ACC112 (cell line): ENCODE measurements around the gene C11orf98.
"Not testable (repeated sequence)": the region's sequence is repeated elsewhere in the genome, so short reads cannot be mapped to it uniquely, and the experiment has no call there.

Source experiments
- H2AFZ ChIP-seq: fragments of 200-600 bp; sonication (generic); one replicate; pipeline ENCODE4 v1.6.0; 2017; ENCODE audit warnings: antibody characterized with exemption, low read length; ENCODE audit not compliant: unreplicated experiment
- H3K27ac ChIP-seq: fragments of 200-600 bp; sonication (generic); 2 replicates; pipeline ENCODE4 v1.5.1; 2014; ENCODE audit warnings: low read depth, mild to moderate bottlenecking, antibody characterized with exemption, low read length, moderate library complexity
- H3K27me3 ChIP-seq: fragments of 200-600 bp; sonication (generic); 2 replicates; pipeline ENCODE4 v1.6.1; 2014; ENCODE audit warnings: mild to moderate bottlenecking, antibody characterized with exemption, low read length, moderate library complexity, mixed read lengths; ENCODE audit not compliant: insufficient read depth
- H3K36me3 ChIP-seq: fragments of 200-600 bp; sonication (generic); 2 replicates; pipeline ENCODE4 v1.6.1; 2016; ENCODE audit warnings: mild to moderate bottlenecking, antibody characterized with exemption, low read length, moderate library complexity, mixed read lengths; ENCODE audit not compliant: insufficient read depth
- H3K4me1 ChIP-seq: fragments of 200-600 bp; sonication (generic); one replicate; pipeline ENCODE4 v1.6.1; 2016; ENCODE audit warnings: low read length, mixed read lengths; ENCODE audit not compliant: insufficient read depth, unreplicated experiment, control insufficient read depth
- H3K4me3 ChIP-seq: fragments of 200-600 bp; sonication (generic); 2 replicates; pipeline ENCODE4 v1.5.1; 2014; ENCODE audit warnings: mild to moderate bottlenecking, low read depth, low read length
- H3K79me2 ChIP-seq: fragments of 200-600 bp; sonication (generic); one replicate; pipeline ENCODE4 v1.6.0; 2016; ENCODE audit warnings: low read length; ENCODE audit not compliant: control insufficient read depth, unreplicated experiment, insufficient read depth

Gene C11orf98

DNA sequence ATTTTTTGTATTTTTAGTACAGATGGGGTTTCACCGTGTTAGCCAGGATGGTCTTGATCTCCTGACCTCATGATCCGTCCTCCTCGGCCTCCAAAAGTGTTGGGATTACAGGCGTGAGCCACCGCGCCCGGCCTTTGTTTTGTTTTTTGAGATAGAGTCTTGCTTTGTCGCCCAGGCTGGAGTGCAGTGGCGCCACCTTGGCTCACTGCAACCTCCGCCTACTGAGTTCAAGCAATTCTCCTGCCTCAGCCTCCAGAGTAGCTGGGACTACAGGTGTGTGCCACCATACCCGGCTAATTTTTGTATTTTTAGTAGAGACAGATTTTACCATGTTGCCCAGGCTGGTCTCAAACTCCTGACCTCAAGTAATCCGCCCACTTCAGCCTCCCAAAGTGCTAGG lies 14.7 kb downstream of the C11orf98 start:
- not testable (repeated sequence) for H3K27ac ChIP-seq, H2AFZ ChIP-seq, H3K4me1 ChIP-seq, H3K36me3 ChIP-seq, H3K27me3 ChIP-seq, H3K4me3 ChIP-seq
- peaks cover 33% of the 10 kb centered on the region for H3K79me2 ChIP-seq

DNA sequence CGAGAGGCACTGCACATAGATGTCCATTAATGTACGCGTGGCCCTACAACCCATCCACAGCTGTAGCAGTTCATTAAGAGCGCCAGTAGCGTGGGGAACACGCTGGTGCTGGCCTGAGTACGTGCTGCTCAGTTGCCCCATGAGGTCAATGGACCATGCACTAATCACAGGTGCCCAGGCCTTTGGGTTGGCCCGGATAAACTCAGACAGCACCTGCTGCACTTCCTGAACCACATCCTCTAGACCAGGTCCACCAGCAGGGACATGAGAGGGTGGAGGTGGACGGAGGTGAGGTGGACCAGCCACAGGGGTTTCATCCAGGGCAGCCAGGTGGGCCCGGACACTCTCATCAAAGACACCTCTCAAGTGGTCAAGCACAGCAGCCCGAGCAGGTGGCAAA lies 15.5 kb downstream of the C11orf98 start:
- H3K4me1 ChIP-seq = peaks cover 7% of the 10 kb centered on the region
- 0 out of 2 replicates have a peak, but pooled peaks cover under 1% of the 10 kb centered on the region for H3K36me3 ChIP-seq
- H3K27me3 ChIP-seq = no peaks in the 10 kb centered on the region
- no peak overlapping the region for H2AFZ ChIP-seq
- peaks cover 41% of the 10 kb centered on the region for H3K79me2 ChIP-seq
- H3K27ac ChIP-seq = no peak overlapping the region
- H3K4me3 ChIP-seq = no peak overlapping the region

DNA sequence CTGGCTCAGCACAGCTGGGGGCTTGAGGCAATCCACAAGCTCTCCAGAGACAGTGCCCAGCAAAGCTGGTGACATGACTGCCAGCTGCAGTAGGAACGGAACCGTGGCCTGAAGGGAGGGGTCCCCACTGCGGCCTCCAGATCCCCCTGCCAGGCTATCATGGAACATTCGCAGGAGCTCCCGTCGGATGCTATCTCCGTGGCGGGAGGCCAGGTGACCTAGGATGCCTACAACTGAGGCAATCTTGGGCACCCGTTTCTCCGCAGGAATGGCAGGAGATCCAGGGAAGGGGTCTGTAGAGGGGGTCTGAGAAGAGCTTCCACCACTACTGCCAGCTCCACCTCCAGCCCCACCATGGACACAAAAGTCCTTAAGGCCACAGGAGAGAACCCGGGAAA lies 16.0 kb downstream of the C11orf98 start:
- Histone ChIP-seq H3K27me3 (no peaks in the 10 kb centered on the region), H3K4me1 (peaks cover 7% of the 10 kb centered on the region), H3K36me3 (peaks cover 5% of the 10 kb centered on the region; the same call in 1 of the 2 replicates)

DNA sequence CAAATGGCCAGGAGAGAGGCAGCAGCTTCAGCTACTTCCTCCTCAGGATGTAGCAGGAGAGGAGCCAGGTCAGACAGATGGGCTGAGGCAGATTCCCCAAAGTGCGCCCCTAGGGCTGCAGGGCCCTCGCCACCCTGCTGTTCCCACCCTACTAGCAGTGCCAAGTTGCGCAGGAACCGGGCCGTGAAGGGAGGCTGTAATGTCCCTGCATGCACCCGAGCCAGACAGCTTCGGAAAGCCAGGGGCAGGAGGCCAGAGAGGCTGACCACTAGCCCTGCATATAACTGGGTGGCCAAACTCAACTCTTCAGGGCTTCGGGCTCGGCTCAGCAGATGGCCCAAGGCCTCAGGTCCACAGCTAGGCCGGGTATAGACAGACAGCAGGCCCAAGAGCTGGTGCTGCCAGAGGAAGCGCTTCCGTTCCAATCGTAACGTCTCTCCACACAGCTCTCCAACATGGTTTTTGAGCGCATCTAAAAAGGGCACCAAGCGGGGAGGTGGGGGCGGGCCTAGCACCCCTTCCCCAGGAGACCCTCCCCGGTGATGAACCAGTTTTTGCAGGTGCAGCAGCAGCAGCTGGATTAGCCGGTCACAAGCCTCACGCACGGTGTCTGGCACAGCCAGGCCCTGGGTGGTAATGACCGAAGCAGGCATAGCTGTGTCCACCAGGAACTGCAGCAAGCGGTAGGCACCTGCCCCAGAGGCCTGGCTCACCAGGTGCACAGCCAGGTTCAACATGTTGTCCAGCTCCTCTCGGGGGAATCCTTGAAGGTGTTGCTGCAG lies 16.6 kb downstream of the C11orf98 start:
- Histone ChIP-seq H3K27me3 (no peaks in the 10 kb centered on the region), H3K36me3 (peaks cover 5% of the 10 kb centered on the region; the same call in 1 of the 2 replicates), H3K79me2 (peaks cover 52% of the 10 kb centered on the region), H3K4me1 (peaks cover 7% of the 10 kb centered on the region), H3K4me3 (no peak overlapping the region), H3K27ac (no peak overlapping the region), H2AFZ (no peak overlapping the region)

More for the DNA sequence above, 16.0 kb downstream of the C11orf98 start:
- Histone ChIP-seq H2AFZ (no peak overlapping the region), H3K4me3 (no peak overlapping the region), H3K27ac (no peak overlapping the region), H3K79me2 (peaks cover 46% of the 10 kb centered on the region)

DNA sequence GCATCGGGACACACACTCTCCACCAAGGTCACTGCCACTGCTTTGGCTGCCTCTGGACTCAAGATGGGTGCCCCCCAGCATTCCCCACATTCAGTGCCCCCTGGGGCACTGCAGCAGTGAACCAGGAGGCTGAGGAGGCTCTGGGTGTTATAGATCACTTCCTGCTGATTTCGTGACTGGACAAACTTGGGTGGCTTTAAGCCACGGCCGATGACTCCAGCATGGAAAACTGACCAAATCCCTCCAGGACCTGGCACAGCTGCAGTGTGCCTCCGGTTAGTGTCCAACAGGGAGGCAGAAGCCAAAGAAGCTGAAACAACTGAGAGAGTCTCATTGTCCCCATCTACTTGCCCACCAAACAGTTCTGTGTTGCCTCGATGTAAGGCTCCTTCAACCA lies 17.4 kb downstream of the C11orf98 start:
- no peak overlapping the region for H3K4me3 ChIP-seq
- H3K79me2 ChIP-seq = peaks cover 54% of the 10 kb centered on the region
- H2AFZ ChIP-seq = no peak overlapping the region
- H3K27me3 ChIP-seq = no peaks in the 10 kb centered on the region
- peaks cover 9% of the 10 kb centered on the region; the same call in 1 of the 2 replicates for H3K36me3 ChIP-seq
- no peak overlapping the region for H3K27ac ChIP-seq
- peaks cover 7% of the 10 kb centered on the region for H3K4me1 ChIP-seq

DNA sequence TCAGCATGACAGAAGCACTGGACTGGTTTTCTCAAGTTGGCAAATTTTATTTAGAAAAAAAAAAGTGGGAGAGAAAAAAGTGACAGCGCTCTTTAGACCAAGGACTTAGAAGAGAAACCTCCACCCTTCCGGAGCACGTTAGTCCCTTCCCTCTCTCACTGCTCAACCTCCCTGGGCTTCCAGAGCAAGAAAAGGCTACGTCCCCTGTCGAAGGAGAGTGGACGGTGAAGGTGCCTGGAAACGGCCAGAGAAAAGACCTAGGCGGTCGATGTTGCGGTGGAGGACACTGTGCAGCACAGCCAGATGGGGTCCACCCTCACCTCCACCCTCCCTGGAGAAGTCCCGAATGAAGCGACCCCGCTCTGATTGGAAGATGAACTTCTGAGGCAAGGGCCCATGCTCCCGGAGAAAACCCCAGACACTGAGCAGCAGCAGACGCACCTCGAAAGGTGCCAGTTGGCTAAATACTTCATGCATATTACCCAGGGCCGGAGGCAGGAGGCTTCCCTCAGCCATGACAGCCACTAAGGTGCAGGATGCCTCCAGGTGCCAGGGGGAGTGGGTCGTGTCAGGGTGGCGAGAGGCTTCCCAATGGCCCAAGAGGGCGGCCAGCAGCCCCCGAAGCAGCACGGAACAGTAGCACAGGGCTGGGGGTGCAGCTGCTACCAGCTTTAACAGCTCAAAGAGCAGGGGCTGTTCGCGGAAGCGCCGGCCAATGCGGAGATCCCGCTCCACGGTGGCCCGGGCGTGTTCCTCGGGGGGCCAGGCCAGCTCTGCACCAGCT lies 18.0 kb downstream of the C11orf98 start:
- H3K4me1 ChIP-seq = peaks cover 7% of the 10 kb centered on the region
- peaks cover 10% of the 10 kb centered on the region; the same call in 1 of the 2 replicates for H3K36me3 ChIP-seq
- H3K27ac ChIP-seq = 0 out of 2 replicates have a peak overlapping the region, but pooled peaks have one; percentile 11
- H3K79me2 ChIP-seq = peaks cover 53% of the 10 kb centered on the region
- H3K27me3 ChIP-seq = no peaks in the 10 kb centered on the region
- peak overlapping the region; percentile 15; the same call in 1 of the 2 replicates for H3K4me3 ChIP-seq
- no peak overlapping the region for H2AFZ ChIP-seq

DNA sequence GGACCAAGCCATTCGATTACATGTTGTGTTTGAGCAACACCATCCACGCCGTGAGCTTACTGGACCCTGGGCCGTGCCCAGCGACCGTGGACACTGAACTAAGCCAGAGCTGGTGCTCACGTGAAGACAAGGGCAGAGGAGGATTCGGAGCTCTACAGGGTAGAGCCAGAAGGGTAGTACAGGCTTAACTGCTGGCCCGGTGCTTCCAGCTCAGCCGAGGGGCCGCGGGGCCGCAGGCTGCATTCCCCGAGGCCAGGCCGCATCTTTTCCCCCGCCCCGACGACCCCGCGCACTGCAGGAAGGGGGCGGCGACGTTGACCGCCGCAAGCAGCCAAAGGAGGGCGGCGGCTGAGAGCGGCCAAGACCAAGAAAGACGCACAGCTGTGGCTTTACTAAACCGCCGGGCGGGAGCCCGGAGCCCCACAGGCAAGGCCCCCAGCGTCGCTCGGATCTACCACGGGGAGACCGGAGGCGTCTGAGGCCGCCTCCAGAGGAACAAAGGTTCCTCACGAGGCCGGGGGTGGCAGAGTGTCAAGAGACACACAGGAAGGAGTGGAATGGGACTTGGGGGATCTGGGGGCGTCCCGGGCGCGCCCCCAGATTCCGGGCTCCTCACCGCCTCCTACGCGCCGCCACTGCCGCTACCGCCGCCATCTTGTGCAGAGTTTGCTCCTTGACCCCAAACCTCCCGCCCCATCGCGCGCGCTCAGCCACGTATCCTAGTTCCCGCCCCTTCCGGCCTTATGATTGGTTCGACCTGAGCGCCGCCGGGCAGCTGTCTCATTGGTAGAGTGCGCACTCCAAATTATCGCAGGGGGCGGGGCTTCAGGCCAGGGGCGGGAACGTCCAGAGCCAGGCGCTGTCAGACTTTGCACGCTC lies 18.8 kb downstream of the C11orf98 start, which contains the start of gene GANAB:
GANAB (minus strand) TSS at position 668 of the 879 bp plus-strand sequence; CDS start at position 654, 14 bp downstream.
- Histone ChIP-seq H3K4me3 (peak within 1 kb of the TSS; percentile 88), H3K79me2 (peaks cover 51% of the 10 kb centered on the region), H3K36me3 (peaks cover 10% of the 10 kb centered on the region; the same call in 1 of the 2 replicates), H3K27me3 (no peaks in the 10 kb centered on the region), H2AFZ (peak within 1 kb of the TSS; percentile 84), H3K4me1 (peaks cover 7% of the 10 kb centered on the region), H3K27ac (peak within 1 kb of the TSS; percentile 78)

DNA sequence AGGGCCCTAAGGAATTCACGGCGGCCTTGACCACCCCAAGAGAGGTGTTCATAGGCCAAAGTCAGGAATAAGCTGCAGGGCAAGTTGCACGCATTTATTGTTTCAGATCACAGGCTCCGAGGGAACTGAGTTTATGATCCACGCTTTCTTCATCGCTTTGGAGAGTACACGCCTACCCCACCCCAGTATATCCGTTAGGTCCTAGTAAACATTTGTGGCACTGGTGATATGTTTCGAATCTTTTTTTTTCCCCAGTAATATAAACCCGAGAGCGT lies 19.4 kb downstream of the C11orf98 start:
- peaks cover 10% of the 10 kb centered on the region; the same call in 1 of the 2 replicates for H3K36me3 ChIP-seq
- no peak overlapping the region for H2AFZ ChIP-seq
- peak overlapping the region; percentile 78 for H3K27ac ChIP-seq
- peaks cover 7% of the 10 kb centered on the region for H3K4me1 ChIP-seq
- H3K4me3 ChIP-seq = peak overlapping the region; percentile 88
- peaks cover 51% of the 10 kb centered on the region for H3K79me2 ChIP-seq
- no peaks in the 10 kb centered on the region for H3K27me3 ChIP-seq

DNA sequence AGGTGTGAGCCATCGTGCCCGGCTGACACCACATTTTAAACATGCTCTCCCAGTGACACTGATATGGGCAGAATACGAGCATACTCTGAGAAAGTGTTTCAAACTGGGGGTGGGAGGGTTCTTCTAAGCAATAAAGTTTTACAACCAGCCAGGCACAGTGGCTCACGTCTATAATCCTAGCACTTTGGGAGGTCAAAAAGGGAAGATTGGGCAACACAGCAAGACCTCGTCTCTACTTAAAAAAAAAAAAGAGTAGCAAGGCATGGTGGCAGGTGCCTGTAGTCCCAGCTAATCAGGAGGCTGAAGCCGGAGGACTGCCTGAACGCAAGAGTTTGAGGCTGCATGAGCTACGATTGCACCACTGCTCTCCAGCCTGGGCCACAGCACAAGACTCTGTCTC lies 20.8 kb downstream of the C11orf98 start:
- Histone ChIP-seq H3K4me1 (peaks cover 7% of the 10 kb centered on the region), H3K36me3 (peaks cover 10% of the 10 kb centered on the region; the same call in 1 of the 2 replicates), H2AFZ (no peak overlapping the region), H3K27ac (no peak overlapping the region), H3K79me2 (peaks cover 53% of the 10 kb centered on the region), H3K4me3 (no peak overlapping the region), H3K27me3 (no peaks in the 10 kb centered on the region)

DNA sequence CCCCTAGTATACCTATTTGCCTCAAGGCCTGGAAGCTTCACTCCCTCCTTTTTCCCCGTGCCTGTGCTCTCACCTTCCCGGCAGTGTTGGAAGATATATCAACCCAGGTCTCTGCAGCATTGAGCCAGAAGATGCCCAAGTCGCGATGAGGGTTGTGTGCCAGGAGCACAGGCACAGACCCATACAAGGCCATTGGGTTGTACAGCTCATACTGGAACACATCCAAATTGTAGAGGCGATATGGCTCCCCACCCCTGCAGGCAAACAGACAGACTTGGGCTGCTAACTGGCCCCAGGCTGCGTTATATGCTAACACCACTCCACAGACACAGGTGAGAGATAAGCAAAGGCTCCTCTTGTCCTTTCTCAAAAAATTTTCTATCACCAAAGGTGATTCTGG lies 32.5 kb downstream of the C11orf98 start:
- Histone ChIP-seq H3K36me3 (peaks cover 42% of the 10 kb centered on the region), H3K79me2 (no peaks in the 10 kb centered on the region), H2AFZ (no peak overlapping the region), H3K27ac (no peak overlapping the region), H3K27me3 (no peaks in the 10 kb centered on the region), H3K4me3 (no peak overlapping the region), H3K4me1 (no peaks in the 10 kb centered on the region)
